Measurements from ENCODE around the gene METTL23.
"Not testable (repeated sequence)": the region's sequence is repeated elsewhere in the genome, so short reads cannot be mapped to it uniquely, and the experiment has no call there.

The METTL23 gene

GRCh38 chr17:76735586-76736348 lies 9.1 kb downstream of the METTL23 start:
- no peak for DNase-seq

- peak; percentile 74 for DNase-seq
Measured at GRCh38 chr17:76736349-76737081, 9.9 kb downstream of the METTL23 start.

GRCh38 chr17:76737082-76737675 lies 10.5 kb downstream of the METTL23 start, which contains the start of gene SRSF2:
Gene SRSF2, minus strand, starts transcription at chr17:76737331. Its CDS starts 171 bp downstream, at chr17:76737160.
- DNase-seq = peak; percentile 98

GRCh38 chr17:76737676-76738467 lies 11.2 kb downstream of the METTL23 start, which contains the start of gene MFSD11:
Gene MFSD11, plus strand, starts transcription at chr17:76738119. Its CDS starts 234 bp downstream, at chr17:76738353.
- DNase-seq = peak; percentile 95

- DNase-seq = no peak
Measured at GRCh38 chr17:76738468-76738850, 11.8 kb downstream of the METTL23 start.

- not testable (repeated sequence) for DNase-seq
Measured at GRCh38 chr17:76739568-76740115, 13.0 kb downstream of the METTL23 start.

GRCh38 chr17:76740329-76741118 lies 13.9 kb downstream of the METTL23 start:
- no peak for DNase-seq

- DNase-seq = no peak
Measured at GRCh38 chr17:76742958-76743357, 16.3 kb downstream of the METTL23 start.

- DNase-seq = no peak
Measured at GRCh38 chr17:76744747-76745146, 18.1 kb downstream of the METTL23 start.

- peak; percentile 48 for DNase-seq
Measured at GRCh38 chr17:76745785-76746184, 19.1 kb downstream of the METTL23 start.

GRCh38 chr17:76747716-76748363 lies 21.2 kb downstream of the METTL23 start:
- DNase-seq = no peak

GRCh38 chr17:76748657-76749056 lies 22.0 kb downstream of the METTL23 start:
- DNase-seq = no peak

- no peak for DNase-seq
Measured at GRCh38 chr17:76751416-76751993, 24.9 kb downstream of the METTL23 start.

- DNase-seq = no peak
Measured at GRCh38 chr17:76752006-76752405, 25.4 kb downstream of the METTL23 start.

GRCh38 chr17:76753061-76753961 lies 26.7 kb downstream of the METTL23 start:
- no peak for DNase-seq

- no peak for DNase-seq
Measured at GRCh38 chr17:76755285-76755684, 28.6 kb downstream of the METTL23 start.

GRCh38 chr17:76757256-76757655 lies 30.6 kb downstream of the METTL23 start:
- DNase-seq = no peak

- DNase-seq = no peak
Measured at GRCh38 chr17:76758570-76758969, 31.9 kb downstream of the METTL23 start.

GRCh38 chr17:76772842-76773525 lies 46.3 kb downstream of the METTL23 start:
- peak; percentile 70 for DNase-seq
